ENCODE measurements around the gene TP53I11. TPM values are rescaled to one million over a fixed set of nuclear protein-coding genes. Genes with fewer than 3 reads are reported as not detected.

The TP53I11 gene
- total RNA-seq, 4 donors from 2014 or later: 21.7 to 34.0 (median 30.9) TPM

DNA sequence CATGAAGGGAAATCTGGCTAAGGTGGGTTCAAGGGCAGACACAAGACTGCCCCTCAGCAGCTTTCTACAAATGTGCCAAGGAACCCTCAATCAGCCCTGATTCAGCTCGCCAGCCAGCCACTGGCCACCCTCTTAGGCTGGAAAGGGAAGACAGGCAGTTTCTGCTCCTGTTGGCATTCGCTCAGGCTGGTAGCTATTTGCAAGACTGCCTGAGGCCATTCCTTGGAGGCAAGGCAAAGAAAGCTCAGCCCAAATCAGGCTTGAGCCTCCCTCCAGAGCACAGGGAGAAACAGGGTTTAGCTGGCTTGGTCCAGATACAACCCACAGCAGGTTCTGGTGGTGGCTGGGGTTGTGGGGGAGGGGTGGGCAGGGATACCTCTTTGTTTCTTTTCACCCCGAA, 19.2 kb downstream of the TP53I11 start:
- TF ChIP-seq CTCF (IDR thresholded peaks at IDR 0.05) (no peak), POLR2A (IDR thresholded peaks at IDR 0.05) (no peak)
- no peaks in the 10 kb centered on the region for H3K27me3 ChIP-seq
- no peaks in the 10 kb centered on the region for H3K36me3 ChIP-seq
- H3K9me3 ChIP-seq: no peaks in the 10 kb centered on the region
- intact Hi-C loops (cut with DNase I): loop anchor here (10.0 kb wide), 1 partner anchor 363 kb away; no protein-coding TSS in a partner anchor
- no peak overlapping the region for H3K4me3 ChIP-seq (replicated peaks in 1 of 3)
- DNase-seq: no peak
- no peak overlapping the region for H3K27ac ChIP-seq
- H3K4me1 ChIP-seq: no peaks in the 10 kb centered on the region
- 85 to 100% methylated on average over 3 of the region's 3 CpGs for WGBS, 2 donors

DNA sequence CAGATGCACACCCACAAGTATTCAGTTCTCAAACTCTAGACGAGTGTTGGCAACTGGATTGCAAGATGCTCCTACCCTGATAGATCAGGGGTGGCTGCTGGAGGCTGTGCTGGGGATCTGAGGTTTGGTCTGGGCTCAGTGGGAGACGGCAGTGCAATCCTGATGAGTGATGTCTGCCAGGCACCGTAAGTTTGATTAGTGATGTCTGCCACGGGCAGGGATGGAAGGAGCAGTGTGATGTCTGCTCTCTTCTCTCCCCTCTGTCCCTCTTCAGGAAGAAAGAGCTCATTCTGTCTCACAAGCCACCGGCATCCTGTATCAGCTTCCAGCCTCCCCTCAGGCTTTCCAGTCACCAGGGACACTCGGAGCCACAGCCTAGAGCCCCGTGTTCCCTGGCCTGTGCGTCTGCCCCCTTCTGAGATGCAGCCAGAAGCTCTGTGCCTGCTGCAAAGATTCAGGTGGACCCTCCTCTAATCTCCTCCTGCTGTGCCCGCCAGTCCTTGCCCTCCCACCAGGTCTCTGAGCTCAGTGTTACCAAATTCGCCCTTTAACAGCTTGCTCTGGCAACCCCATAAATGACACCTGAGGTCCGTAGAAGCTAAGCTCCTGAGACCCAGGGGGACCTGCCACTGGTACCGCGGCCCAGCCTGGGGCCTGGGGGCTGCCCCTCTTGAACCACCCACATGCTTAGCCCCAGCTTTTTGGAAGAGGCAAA, 19.9 kb downstream of the TP53I11 start:
- no peaks in the 10 kb centered on the region for H3K9me3 ChIP-seq
- H3K27ac ChIP-seq: no peak overlapping the region
- intact Hi-C loops (cut with DNase I): loop anchor here (10.0 kb wide), 1 partner anchor 364 kb away; no protein-coding TSS in a partner anchor
- no peak for TF ChIP-seq POLR2A (IDR thresholded peaks at IDR 0.05)
- 69 to 72% methylated on average over 11 to 13 of the region's 13 CpGs for WGBS, 2 donors
- no peaks in the 10 kb centered on the region for H3K4me1 ChIP-seq
- no peaks in the 10 kb centered on the region for H3K27me3 ChIP-seq
- DNase-seq: no peak
- no peaks in the 10 kb centered on the region for H3K36me3 ChIP-seq
- H3K4me3 ChIP-seq (replicated peaks in 1 of 3): no peak overlapping the region

DNA sequence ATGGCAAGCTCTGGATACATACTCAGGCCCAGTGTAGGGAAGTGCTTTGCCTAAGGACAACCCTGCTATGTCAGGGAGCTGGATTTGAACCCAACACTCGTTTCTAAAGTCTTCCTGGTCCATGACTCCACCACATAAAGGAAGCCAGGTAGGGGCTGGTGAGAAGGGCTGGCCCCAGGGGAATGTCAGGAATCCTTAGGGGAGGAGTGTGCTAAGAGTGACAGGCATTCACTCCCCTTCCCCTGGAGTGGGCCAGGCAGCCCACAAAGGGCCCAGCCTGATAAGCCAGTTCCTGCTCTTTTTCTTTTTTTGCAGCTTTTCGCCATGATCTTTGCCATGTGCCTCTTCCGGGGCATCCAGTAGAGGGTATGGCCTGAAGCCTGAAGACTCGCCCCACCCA, 21.9 kb downstream of the TP53I11 start:
- DNase-seq: no peak
- 48 to 65% methylated on average over 4 of the region's 4 CpGs for WGBS, 2 donors
- H3K27me3 ChIP-seq: no peaks in the 10 kb centered on the region
- TF ChIP-seq CTCF (IDR thresholded peaks at IDR 0.05): no peak
- no peak for TF ChIP-seq POLR2A (IDR thresholded peaks at IDR 0.05)
- H3K27ac ChIP-seq: no peak overlapping the region
- no peaks in the 10 kb centered on the region for H3K4me1 ChIP-seq
- intact Hi-C loops (cut with DNase I): loop anchor here (10.0 kb wide), 1 partner anchor 396 kb away; no protein-coding TSS in a partner anchor
- no peak overlapping the region for H3K4me3 ChIP-seq (replicated peaks in 1 of 3)
- H3K36me3 ChIP-seq: no peaks in the 10 kb centered on the region
- no peaks in the 10 kb centered on the region for H3K9me3 ChIP-seq

- H3K36me3 ChIP-seq: no peaks in the 10 kb centered on the region
- intact Hi-C loops (cut with DNase I): loop anchor here (10.0 kb wide), 1 partner anchor 397 kb away; no protein-coding TSS in a partner anchor
Observed at GRCh38 chr11:44928144-44928543, 22.5 kb downstream of the TP53I11 start.

GRCh38 chr11:44927174-44927661, 23.5 kb downstream of the TP53I11 start:
- intact Hi-C loops (cut with DNase I): loop anchor here (2.0 to 10.0 kb wide), 2 partner anchors 176 to 398 kb away; no protein-coding TSS in a partner anchor

More at GRCh38 chr11:44928144-44928543, 22.5 kb downstream of the TP53I11 start:
- no peak for TF ChIP-seq POLR2A (IDR thresholded peaks at IDR 0.05)
- TF ChIP-seq CTCF (IDR thresholded peaks at IDR 0.05): no peak
- Histone ChIP-seq H3K4me3 (replicated peaks in 1 of 3) (no peak overlapping the region), H3K27ac (no peak overlapping the region), H3K27me3 (no peaks in the 10 kb centered on the region), H3K9me3 (no peaks in the 10 kb centered on the region), H3K4me1 (no peaks in the 10 kb centered on the region)
- DNase-seq: no peak
- 81 to 83% methylated on average over 4 of the region's 4 CpGs for WGBS, 2 donors

More at GRCh38 chr11:44927174-44927661, 23.5 kb downstream of the TP53I11 start:
- 17 to 31% methylated on average over 13 to 14 of the region's 16 CpGs for WGBS, 2 donors
- H3K27ac ChIP-seq: no peak overlapping the region
- H3K9me3 ChIP-seq: no peaks in the 10 kb centered on the region
- H3K36me3 ChIP-seq: no peaks in the 10 kb centered on the region
- H3K27me3 ChIP-seq: no peaks in the 10 kb centered on the region
- H3K4me3 ChIP-seq (replicated peaks in 1 of 3): no peak overlapping the region
- TF ChIP-seq CTCF (IDR thresholded peaks at IDR 0.05) (peak; percentile 74 to 92 (median 86)), POLR2A (IDR thresholded peaks at IDR 0.05) (no peak)
- peak; percentile 63 to 72 for DNase-seq
- no peaks in the 10 kb centered on the region for H3K4me1 ChIP-seq

Data from thyroid gland (tissue), 4 donors.